HG03159 (cell line): Measurements from ENCODE around the gene CDHR5.
"Not testable (repeated sequence)": the region's sequence is repeated elsewhere in the genome, so short reads cannot be mapped to it uniquely, and the experiment has no call there.

Source experiments
- ATAC-seq: cut with Tn5 transposase; IDR thresholded peaks from one replicate; pipeline ENCODE4 v1.9.1; 2021; ENCODE audit warnings: mild to moderate bottlenecking, moderate library complexity; ENCODE audit not compliant: unreplicated experiment

The CDHR5 gene, protein sequence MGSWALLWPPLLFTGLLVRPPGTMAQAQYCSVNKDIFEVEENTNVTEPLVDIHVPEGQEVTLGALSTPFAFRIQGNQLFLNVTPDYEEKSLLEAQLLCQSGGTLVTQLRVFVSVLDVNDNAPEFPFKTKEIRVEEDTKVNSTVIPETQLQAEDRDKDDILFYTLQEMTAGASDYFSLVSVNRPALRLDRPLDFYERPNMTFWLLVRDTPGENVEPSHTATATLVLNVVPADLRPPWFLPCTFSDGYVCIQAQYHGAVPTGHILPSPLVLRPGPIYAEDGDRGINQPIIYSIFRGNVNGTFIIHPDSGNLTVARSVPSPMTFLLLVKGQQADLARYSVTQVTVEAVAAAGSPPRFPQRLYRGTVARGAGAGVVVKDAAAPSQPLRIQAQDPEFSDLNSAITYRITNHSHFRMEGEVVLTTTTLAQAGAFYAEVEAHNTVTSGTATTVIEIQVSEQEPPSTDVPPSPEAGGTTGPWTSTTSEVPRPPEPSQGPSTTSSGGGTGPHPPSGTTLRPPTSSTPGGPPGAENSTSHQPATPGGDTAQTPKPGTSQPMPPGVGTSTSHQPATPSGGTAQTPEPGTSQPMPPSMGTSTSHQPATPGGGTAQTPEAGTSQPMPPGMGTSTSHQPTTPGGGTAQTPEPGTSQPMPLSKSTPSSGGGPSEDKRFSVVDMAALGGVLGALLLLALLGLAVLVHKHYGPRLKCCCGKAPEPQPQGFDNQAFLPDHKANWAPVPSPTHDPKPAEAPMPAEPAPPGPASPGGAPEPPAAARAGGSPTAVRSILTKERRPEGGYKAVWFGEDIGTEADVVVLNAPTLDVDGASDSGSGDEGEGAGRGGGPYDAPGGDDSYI

DNA sequence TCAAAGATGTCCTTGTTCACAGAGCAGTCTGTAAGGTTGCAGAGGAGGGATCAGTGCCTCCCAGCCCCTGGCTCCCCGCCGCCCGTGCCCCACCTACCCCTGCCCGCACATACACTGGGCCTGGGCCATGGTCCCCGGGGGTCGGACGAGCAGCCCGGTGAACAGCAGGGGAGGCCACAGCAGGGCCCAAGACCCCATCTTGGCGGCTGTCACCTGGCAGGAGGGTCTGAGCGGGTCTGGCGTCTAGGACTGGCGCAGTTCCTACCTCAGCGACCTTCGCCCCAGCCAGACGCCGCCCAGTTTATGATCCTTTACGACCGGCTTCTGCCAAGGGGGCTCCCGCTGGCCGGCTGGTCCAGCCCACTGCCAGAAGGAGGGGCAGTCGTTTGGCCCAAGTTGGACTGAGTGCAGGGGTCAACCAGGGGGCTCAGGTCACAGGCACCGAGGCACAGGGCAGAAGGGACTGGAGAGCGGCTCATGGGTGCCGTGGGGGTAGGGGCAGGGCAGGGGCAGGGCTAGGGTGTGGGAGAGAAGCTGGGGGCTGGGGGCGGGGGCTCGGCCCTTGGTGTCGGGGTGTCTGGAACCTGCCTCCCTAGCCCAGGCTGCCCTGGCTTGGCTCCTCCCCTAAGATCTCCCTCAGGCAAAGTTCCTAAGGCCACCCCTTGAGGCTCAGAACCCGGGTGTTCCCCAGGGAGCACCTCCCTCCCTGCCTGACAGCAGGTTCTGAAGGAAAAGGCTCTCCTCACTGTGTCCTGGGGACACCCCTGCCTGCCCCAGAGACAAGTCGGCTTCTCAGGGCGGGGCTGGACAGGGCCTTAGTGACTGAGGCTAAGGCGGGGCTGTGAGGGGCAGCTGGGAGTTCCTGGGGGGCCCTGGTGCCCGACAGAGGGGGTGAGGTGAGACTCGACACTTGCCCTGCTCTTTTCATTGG is at the start of gene CDHR5:
CDHR5 (minus strand) TSS at position 251 of the 931 bp plus-strand sequence; CDS start at position 198, 53 bp downstream.
- ATAC-seq, result no peak

DNA sequence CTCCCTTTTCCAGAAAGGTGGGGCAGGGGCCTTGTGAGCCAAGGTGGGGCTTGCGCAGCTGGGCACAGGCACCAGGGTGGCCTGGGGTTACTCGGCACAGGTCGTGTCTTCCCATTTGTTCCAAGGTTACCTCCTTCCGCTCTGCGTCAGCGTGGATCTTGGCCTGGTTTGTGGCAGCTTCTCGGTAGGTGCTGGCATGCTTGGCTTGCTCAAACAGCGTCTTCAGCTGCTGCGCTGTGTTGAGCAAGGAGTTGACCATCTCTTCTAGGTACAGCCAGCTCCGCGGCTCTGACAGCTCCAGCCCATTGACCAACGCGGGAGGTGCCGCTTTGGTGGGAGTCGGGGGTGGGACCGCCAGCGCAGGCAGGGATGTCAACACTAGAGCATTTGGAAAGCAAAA is 49.7 kb upstream of the CDHR5 start:
- no peak for ATAC-seq

DNA sequence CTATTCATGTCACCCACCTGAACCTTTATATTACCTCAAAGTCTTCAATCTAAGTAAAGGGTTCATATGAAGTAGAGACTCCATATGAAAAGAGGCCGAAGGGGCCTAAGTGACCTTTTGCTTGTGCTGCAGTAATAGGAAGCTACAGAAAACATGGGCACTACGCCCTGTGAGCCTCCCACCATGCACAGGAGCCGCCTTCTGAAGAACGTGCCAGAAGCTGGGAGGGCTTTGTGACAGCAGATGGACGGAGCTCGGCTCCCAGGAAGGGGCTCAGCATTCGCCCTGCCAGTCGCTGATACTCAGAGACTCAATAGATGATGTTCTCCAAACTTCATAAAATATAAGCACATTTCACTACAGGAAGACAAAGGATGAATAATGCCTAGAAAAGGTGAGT is 49.1 kb upstream of the CDHR5 start:
- no peak for ATAC-seq

DNA sequence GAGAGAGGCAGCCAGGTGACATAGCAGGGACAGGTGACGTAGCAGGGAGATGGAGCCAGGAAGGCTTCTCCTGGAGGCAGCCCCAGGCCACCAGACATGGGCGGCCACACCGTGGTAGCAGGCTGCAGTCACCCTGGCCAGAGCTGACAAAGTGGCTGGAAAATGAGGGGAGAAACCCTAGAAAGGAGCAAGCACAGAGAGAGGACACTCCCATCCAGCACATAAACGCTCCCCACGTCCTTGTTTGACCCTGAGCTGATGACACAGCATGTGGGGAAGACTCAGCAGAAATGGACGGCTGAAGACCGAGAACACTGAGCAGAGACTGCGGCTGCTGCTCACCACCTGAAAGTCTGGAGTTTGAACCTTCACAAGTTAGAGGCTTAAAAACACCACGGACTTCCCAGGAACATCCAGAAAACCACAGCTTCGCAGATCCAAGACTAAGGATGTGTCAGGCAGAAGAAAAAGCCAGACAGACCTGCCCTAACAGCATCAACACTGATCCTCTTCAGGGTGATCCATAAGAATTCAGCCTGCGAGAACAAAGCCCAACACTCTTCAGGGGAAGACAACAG is 41.0 kb upstream of the CDHR5 start:
- ATAC-seq, result no peak

DNA sequence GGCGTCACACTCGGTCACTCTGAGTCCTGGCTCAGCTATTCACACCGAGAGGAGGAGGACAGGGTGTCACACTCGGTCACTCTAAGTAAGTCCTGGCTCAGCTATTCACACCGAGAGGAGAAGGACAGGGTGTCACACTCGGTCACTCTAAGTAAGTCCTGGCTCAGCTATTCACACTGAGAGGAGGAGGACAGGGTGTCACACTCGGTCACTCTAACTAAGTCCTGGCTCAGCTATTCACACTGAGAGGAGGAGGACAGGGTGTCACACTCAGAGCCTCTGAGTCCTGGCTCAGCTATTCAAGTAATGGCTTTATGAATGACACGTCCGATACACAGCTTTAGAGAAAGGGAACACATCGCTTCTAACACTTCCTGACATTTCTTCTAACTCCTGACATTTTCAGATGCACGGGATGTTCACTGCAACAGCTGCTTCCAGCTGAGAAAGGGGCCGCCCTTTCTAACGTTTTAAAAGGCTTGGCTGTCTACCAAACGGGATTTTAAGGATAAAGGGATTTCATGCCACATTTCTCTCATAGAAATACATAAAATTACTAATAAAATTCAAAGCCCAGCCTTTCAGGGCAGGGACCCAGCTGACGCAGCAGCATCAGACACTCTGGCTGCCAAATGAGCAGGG is 40.4 kb upstream of the CDHR5 start:
- ATAC-seq, result no peak

DNA sequence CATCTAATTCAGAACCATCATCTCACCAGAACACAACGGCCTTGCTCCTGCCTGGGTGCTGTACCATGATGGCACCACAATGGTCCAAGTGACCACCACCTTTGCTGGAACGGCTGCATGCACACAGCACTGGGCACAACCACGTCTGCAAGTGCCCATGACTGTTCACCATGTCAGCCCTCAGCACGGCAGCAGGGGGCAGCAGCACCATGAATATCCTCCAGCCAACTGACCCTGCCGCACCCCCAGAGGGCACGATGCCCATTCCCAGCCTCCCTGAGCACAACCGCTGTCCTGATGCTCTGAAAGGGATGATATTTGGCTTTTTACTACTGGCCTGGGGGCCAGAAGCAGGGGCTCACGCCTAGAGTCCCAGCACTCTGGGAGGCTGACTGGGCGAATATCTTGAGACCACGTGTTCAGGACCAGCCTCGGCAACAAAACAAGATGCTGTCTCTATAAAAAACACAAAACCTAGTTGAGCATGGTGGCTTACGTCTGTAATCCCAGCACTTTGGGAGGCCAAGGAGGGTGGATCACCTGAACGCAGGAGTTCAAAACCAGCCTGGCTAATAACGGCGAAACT is 38.0 kb upstream of the CDHR5 start:
- ATAC-seq, result no peak

DNA sequence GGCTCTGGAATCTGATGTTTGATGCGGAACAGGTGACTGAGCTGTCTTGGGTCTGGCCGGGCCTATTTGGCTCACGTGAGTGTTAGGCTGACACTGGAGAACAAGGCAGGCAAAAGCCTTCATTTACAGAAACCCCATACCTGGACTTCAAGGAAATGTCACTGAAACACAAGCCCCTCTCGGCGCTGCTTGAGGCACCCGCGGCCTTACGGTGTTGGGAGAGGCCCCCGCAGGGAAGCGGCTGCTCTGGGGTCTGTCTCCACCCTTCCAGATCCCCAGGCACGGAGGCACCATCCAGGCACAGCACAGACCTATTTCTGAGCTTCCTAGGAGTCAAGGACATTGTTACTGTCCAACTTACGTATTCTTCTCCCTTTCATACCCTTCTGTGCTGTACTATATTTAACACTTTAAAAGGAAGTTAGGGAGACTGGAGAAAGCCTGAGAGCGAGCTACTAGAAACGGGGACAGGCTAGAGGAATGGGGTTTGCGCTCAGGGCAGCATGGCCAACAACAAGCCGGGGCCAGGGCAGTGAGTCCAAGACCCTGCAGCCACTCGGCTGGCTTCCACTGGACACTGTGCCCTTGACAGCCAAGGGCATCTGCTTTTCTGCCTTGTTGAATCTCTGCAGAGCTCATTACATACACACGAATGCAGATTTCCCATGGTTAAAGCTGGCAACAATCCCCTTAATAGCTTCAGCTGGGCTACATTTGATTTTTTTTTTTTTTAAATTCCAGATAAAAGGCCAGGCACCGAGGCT is 36.1 kb upstream of the CDHR5 start:
- no peak for ATAC-seq

DNA sequence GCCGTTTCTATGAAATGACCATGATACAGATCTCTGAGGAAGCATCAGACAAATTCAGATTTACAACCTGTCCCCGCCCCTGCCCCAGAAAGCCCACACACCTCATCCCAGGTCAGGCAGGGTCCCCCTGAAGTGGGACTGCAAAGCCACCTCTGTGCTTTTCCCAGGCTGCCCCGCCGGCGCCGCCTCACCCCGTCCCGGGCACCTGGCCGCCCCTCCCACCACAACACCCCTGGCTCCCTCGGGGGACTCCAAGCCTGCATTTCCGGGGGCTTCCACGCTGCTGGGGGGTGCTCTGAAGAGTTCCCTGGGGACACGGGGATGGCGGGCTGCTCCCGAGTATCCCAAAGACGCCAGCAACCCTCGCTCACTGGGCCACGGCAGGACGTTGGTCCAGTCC is 35.5 kb upstream of the CDHR5 start:
- ATAC-seq, result no peak

DNA sequence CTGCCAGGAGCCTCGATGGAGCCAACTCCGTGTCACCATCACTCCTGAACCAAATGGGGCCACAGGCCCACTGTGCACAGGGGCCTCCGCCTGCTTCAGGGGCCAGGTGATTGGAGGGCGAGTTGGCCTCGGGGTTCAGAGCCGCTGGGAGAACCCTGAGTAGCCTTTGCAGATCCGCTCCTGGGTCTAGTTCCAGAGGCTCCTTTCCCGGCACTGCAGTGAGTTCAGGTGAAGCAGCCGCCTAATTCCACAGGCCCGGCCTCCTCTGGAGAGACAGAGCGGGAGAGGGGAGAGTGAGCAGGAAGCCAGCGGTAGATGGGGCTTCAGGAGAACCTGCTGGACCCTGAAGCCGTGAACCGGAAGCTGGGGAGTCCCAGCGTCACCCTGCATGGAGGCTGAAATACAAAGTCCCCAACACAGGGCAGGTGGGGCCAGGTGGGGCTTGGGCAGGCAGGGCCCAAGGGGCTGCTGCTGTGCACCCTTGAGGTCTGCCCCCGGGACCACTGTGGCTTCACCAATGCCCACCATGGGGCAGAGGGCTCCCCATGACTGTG is 34.9 kb upstream of the CDHR5 start:
- ATAC-seq, result no peak

DNA sequence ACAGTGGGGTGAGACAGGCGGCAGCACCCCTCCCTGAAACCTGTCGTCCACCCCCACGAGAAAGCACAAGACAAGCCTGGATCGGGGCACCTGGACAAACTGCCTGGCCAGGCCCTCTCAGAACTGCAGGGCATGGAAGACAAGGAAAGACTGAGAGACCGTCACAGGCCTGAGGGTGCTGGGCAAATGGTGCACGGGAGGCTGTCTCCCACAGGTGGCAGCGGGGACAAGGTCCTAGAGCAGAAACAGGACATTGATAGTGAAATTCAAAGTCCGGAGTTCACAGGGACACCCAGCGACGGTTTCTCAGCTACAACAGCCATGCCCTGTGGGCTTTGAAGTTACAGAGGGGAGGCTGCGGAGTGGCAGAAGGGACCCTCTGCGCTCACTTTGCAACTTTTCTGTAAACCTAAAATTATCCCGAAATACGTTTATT is 33.0 kb upstream of the CDHR5 start:
- no peak for ATAC-seq

DNA sequence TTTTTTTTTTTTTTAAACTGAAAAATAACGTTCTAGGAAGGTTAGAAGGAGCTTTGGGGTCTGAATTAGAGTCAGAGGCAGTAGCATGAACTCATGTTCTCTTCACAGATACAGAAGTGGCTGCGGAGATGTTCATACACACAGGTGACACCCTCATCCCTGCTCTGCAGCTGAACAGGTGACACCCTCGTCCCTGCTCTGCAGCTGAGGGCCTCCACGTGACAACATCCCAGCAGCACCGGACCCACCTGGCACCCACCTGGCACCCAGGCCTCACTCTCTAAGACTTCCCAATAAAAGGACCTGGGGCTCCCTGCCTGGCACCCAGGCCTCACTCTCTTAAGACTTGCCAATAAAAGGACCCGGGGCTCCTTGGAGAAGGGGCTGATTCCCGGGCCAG is 32.1 kb upstream of the CDHR5 start:
- ATAC-seq, result no peak

DNA sequence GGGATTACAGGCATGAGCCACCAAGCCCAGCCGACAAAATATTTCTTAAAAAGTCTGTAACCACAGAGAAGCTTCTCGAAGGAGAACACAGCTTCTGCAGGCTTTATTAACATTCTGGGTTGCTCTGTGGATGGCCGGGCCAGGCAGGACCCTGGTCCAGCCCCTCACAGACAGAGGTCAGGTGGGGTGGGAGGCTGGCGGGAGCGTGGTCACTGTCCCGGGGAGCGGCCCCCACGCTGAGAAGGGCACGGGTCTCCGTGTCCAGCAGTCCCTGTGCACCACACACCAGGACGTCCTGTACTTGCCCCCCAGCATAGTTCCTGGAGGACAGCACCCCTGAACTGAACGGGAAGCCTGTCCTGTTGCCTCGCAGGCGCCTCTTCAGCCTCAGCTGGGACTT is 31.7 kb upstream of the CDHR5 start:
- ATAC-seq, result no peak

DNA sequence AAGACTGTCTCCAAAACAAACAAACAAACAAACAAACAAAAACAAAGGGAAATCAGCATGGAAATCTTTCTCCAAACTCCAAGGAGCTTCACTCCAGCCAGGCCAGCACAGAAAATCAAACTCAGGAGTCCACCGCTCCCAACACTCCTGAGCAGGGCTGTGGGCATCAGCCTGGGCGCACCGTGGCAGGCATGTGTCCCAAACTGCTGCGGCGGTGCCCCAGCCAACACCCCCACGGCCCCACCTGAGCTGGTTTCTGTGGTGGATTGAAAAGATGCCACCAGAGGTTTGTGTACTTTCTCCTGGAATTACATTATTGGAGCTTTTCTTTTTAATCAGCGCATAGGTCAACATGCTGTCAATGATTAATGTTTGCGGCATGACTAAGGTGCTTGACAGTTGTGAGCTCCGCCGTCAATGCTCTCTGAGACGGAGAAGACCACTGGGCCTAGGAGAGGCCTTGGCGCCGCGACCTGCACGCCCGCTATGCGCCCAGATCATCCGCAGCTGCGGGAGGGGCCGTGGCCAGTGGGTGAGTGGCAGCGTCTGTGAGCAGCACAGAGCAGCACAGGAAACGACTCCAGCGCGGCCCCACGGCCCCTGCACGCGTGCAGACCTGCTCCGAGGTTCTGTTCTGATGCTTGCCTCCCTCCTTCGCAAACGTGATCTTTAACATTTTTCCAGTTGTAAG is 30.4 kb upstream of the CDHR5 start:
- ATAC-seq, result no peak

DNA sequence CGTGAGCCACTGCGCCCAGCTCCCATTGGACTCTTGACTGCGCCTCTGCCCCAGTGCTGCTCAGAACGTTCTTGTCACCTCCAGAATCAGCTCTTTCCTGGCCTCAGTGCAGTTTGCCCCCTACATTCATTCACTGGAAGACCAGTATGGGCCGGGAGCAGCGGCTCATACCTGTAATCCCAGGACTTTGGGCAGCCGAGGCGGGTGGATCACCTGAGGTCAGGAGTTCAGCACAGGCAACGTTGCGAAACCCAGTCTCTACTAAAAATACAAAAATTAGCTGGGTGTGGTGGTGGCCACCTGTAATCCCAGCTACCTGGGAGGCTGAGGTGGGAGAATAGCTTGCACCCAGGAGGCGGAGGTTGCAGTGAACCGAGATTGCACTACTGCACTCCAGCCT is 29.7 kb upstream of the CDHR5 start:
- not testable (repeated sequence) for ATAC-seq

DNA sequence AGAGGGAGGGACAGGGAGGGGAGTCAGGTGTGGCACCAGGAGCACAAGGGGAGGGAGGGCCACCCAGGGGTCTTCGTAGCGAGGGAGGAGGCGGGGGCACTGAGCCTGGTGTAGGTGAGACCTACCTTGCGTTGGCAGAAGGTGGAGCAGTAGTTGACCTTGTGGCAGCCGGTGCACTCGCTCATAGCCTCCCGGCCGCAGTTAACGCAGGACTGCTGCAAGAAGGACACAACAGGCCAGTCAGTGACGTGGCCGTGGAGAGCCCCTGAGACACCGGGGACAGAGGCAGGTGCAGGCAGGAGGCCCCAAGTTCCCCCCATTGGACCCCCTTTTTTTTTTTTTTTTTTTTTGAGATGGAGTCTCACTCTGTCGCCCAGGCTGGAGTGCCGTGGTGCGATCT is 29.1 kb upstream of the CDHR5 start:
- ATAC-seq, result no peak

DNA sequence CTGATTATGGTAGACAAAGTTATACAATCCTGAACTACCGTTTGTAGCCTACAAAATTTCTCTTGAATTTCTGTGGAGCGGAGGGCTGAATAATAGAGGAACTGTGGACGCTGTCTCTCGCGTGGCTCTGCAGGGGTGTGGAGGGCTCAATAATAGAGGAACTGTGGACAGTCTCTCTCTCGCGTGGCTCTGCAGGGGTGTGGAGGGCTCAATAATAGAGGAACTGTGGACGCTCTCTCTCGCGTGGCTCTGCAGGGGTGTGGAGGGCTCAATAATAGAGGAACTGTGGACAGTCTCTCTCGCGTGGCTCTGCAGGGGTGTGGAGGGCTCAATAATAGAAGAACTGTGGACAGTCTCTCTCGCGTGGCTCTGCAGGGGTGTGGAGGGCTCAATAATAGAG is 28.4 kb upstream of the CDHR5 start:
- ATAC-seq, result not testable (repeated sequence)

DNA sequence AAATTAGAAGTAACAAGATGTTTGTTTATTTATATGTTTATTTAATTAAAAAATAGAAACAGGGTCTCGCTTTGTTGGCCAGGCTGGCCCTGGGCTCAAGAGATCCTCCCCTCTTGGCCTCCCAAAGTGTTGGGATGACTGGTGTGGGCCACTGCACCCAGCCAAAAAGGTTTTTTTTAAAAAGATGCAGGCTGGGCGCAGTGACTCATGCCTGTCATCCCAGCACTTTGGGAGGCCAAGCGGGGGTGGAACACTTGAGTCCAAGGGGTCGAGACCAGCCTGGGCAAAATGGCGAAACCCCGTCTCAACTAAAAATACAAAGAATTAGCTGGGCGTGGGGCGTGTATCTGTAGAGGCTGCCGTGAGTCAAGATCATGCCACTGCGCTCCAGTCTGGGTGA is 25.7 kb upstream of the CDHR5 start:
- no peak for ATAC-seq

DNA sequence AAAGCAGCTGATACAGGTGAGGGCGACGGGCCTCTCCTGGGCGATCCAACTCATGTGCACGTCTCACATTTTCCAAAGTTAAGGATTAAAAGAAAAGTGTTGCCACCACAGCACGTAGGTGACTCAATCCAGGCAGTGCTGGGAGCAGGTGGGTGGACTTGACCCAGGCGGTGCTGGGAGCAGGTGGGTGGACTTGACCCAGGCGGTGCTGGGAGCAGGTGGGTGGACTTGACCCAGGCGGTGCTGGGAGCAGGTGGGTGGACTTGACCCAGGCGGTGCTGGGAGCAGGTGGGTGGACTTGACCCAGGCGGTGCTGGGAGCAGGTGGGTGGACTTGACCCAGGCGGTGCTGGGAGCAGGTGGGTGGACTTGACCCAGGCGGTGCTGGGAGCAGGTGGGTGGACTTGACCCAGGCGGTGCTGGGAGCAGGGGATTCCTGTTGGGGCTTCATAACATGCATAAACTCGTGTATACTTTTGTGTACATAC is 23.0 kb upstream of the CDHR5 start:
- not testable (repeated sequence) for ATAC-seq
